ENCODE data around the gene EXOC4. TPM values are rescaled to one million over a fixed set of nuclear protein-coding genes. Genes with fewer than 3 reads are reported as not detected.

The EXOC4 gene
- total RNA-seq, 2 donors from 2014 or later: 48.9 to 102 TPM

- Histone ChIP-seq H3K27me3 (replicated peaks; ENCODE audit: insufficient read depth) (no peaks in the 10 kb centered on the region), H3K4me1 (replicated peaks) (no peaks in the 10 kb centered on the region), H3K4me3 (no peak overlapping the region), H3K9me3 (no peaks in the 10 kb centered on the region), H3K27ac (no peak overlapping the region), H3K36me3 (no peaks in the 10 kb centered on the region)
- intact Hi-C loops (cut with DNase I): no loop called here
- TF ChIP-seq, protein P1, sequence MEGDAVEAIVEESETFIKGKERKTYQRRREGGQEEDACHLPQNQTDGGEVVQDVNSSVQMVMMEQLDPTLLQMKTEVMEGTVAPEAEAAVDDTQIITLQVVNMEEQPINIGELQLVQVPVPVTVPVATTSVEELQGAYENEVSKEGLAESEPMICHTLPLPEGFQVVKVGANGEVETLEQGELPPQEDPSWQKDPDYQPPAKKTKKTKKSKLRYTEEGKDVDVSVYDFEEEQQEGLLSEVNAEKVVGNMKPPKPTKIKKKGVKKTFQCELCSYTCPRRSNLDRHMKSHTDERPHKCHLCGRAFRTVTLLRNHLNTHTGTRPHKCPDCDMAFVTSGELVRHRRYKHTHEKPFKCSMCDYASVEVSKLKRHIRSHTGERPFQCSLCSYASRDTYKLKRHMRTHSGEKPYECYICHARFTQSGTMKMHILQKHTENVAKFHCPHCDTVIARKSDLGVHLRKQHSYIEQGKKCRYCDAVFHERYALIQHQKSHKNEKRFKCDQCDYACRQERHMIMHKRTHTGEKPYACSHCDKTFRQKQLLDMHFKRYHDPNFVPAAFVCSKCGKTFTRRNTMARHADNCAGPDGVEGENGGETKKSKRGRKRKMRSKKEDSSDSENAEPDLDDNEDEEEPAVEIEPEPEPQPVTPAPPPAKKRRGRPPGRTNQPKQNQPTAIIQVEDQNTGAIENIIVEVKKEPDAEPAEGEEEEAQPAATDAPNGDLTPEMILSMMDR (IDR thresholded peaks at IDR 0.05): no peak
- TF ChIP-seq POLR2A (IDR thresholded peaks at IDR 0.05) (no peak), POLR2AphosphoS5 (IDR thresholded peaks at IDR 0.05) (no peak)
- DNase-seq (ENCODE audit: low spot score): no peak
Measured at GRCh38 chr7:133751079-133751478, 498.2 kb downstream of the EXOC4 start.

DNA sequence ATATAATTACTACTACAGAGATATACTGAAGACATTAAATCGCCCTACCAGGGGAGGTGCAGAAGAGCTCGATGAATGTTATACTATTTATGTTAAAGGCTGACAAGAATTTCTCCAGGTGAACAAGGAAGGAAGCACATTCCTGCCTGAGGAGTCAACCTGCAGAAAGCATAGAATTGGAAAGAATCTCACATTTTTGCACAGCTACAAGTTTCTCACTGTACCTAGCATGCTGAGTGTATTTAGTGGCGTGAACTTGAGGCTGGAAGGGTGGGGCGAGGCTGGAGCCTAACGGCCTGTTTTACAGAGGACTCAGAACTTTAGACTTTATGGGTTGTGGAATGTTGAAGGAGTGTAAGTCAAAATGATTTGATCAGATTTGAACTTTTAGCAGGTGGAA lies 500.6 kb downstream of the EXOC4 start:
- no peaks in the 10 kb centered on the region for H3K9me3 ChIP-seq
- intact Hi-C loops (cut with DNase I): no loop called here
- no peaks in the 10 kb centered on the region for H3K27me3 ChIP-seq (replicated peaks; ENCODE audit: insufficient read depth)
- no peak overlapping the region for H3K27ac ChIP-seq
- H3K4me3 ChIP-seq: no peak overlapping the region
- TF ChIP-seq, protein P1 (IDR thresholded peaks at IDR 0.05): no peak
- TF ChIP-seq POLR2AphosphoS5 (IDR thresholded peaks at IDR 0.05) (no peak), POLR2A (IDR thresholded peaks at IDR 0.05) (no peak)
- H3K4me1 ChIP-seq (replicated peaks): no peaks in the 10 kb centered on the region
- no peaks in the 10 kb centered on the region for H3K36me3 ChIP-seq
- WGBS: 79% methylated on average over 5 of the region's 5 CpGs
- DNase-seq (ENCODE audit: low spot score): no peak

- Histone ChIP-seq H3K36me3 (no peaks in the 10 kb centered on the region), H3K27ac (no peak overlapping the region), H3K4me1 (replicated peaks) (no peaks in the 10 kb centered on the region), H3K9me3 (no peaks in the 10 kb centered on the region), H3K4me3 (no peak overlapping the region), H3K27me3 (replicated peaks; ENCODE audit: insufficient read depth) (no peaks in the 10 kb centered on the region)
- no peak for DNase-seq (ENCODE audit: low spot score)
- 28% methylated on average over 1 of the region's 1 CpG for WGBS
- TF ChIP-seq POLR2A (IDR thresholded peaks at IDR 0.05) (no peak), POLR2AphosphoS5 (IDR thresholded peaks at IDR 0.05) (no peak)
- TF ChIP-seq, protein P1 (IDR thresholded peaks at IDR 0.05): no peak
- intact Hi-C loops (cut with DNase I): no loop called here
Measured at GRCh38 chr7:133754708-133755107, 501.8 kb downstream of the EXOC4 start.

DNA sequence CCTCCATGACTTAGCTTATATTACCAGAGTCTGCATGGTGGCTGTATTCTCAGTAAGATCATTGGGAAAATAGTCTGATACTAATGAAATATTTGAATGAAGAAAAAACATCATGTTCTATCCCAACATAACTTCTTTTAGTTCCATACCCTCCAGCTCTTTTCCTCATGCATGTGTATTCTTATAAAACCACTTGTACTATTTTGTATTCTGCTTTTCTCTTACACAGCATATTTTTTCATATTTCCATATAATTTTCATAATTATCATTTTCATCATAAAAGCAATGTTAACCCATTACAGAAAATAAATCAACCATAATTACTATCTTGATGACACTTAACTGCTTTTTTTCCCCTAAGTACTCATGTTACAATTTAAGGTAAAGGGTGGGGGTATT lies 503.0 kb downstream of the EXOC4 start:
- no peaks in the 10 kb centered on the region for H3K27me3 ChIP-seq (replicated peaks; ENCODE audit: insufficient read depth)
- no peaks in the 10 kb centered on the region for H3K9me3 ChIP-seq
- intact Hi-C loops (cut with DNase I): no loop called here
- no peak overlapping the region for H3K4me3 ChIP-seq
- H3K4me1 ChIP-seq (replicated peaks): no peaks in the 10 kb centered on the region
- H3K27ac ChIP-seq: no peak overlapping the region
- no peaks in the 10 kb centered on the region for H3K36me3 ChIP-seq
- no peak for DNase-seq (ENCODE audit: low spot score)
- TF ChIP-seq POLR2AphosphoS5 (IDR thresholded peaks at IDR 0.05): no peak
- TF ChIP-seq, protein P1 (IDR thresholded peaks at IDR 0.05): no peak
- no peak for TF ChIP-seq POLR2A (IDR thresholded peaks at IDR 0.05)

- no peak overlapping the region for H3K27ac ChIP-seq
- H3K27me3 ChIP-seq (replicated peaks; ENCODE audit: insufficient read depth): no peaks in the 10 kb centered on the region
- H3K9me3 ChIP-seq: no peaks in the 10 kb centered on the region
- no peaks in the 10 kb centered on the region for H3K4me1 ChIP-seq (replicated peaks)
- no peak overlapping the region for H3K4me3 ChIP-seq
- no peaks in the 10 kb centered on the region for H3K36me3 ChIP-seq
- DNase-seq (ENCODE audit: low spot score): no peak
- TF ChIP-seq POLR2AphosphoS5 (IDR thresholded peaks at IDR 0.05): no peak
- TF ChIP-seq POLR2A (IDR thresholded peaks at IDR 0.05): no peak
- TF ChIP-seq, protein P1 (IDR thresholded peaks at IDR 0.05): no peak
- intact Hi-C loops (cut with DNase I): no loop called here
- 80% methylated on average over 4 of the region's 4 CpGs for WGBS
Measured at GRCh38 chr7:133761443-133761842, 508.6 kb downstream of the EXOC4 start.
